OCI-LY7 (cell line): ENCODE data around the gene RBKS. TPM values are rescaled to one million over a fixed set of nuclear protein-coding genes. Genes with fewer than 3 reads are reported as not detected.

Experiments used
- BruUV-seq: library from RNA; stranded (reverse); fragments of 400-500 nt; replicated peaks from 2 replicates; lab custom pipeline; 2021; lab: Mats Ljungman, UMichigan
- CTCF ChIA-PET: fragments of 300-600 bp; sonication (Branson Sonifier 250); formaldehyde crosslinking; loops from one replicate; lab custom pipeline; 2022; ENCODE audit warnings: antibody characterized with exemption; ENCODE audit not compliant: unreplicated experiment; lab: Charles Lee
- POLR2A ChIA-PET: fragments of 300-600 bp; sonication (Branson Sonifier 250); formaldehyde crosslinking; loops from one replicate; lab custom pipeline; 2022; ENCODE audit warnings: antibody characterized with exemption; lab: Charles Lee
- DNase-seq: peaks from one replicate; pipeline ENCODE4 v3.0.0-alpha.2; 2015; ENCODE audit warnings: low spot score
- H2AFZ ChIP-seq: fragments of 200-600 bp; sonication (generic), shearing (Covaris generic); 2 replicates; pipeline ENCODE4 v1.6.1; 2014; ENCODE audit warnings: mild to moderate bottlenecking, antibody characterized with exemption, low read length, moderate library complexity
- H3K27ac ChIP-seq: fragments of 200-600 bp; sonication (generic); 2 replicates; pipeline ENCODE4 v1.5.1; 2014; ENCODE audit warnings: mixed run types, low read depth, mild to moderate bottlenecking, moderate library complexity, low read length, inconsistent platforms; ENCODE audit not compliant: poor library complexity, severe bottlenecking
- H3K36me3 ChIP-seq: fragments of 200-600 bp; sonication (generic); 2 replicates; pipeline ENCODE4 v1.6.1; 2014; ENCODE audit warnings: mild to moderate bottlenecking, antibody characterized with exemption, low read length, moderate library complexity, mixed read lengths; ENCODE audit not compliant: insufficient read depth
- H3K4me1 ChIP-seq: fragments of 200-600 bp; sonication (generic); 2 replicates; pipeline ENCODE4 v1.5.1; 2014; ENCODE audit warnings: mild to moderate bottlenecking, low read length; ENCODE audit not compliant: insufficient read depth, poor library complexity, severe bottlenecking
- H3K4me2 ChIP-seq: fragments of 200-600 bp; sonication (generic); 2 replicates; pipeline ENCODE4 v1.6.1; 2014; ENCODE audit warnings: mild to moderate bottlenecking, low read length
- H3K4me3 ChIP-seq: fragments of 200-600 bp; sonication (generic); 2 replicates; pipeline ENCODE4 v1.5.1; 2014; ENCODE audit warnings: mild to moderate bottlenecking, low read depth, low read length; ENCODE audit not compliant: poor library complexity, severe bottlenecking
- H3K79me2 ChIP-seq: fragments of 200-600 bp; sonication (generic); 2 replicates; pipeline ENCODE4 v1.6.1; 2016; ENCODE audit warnings: low read depth, mild to moderate bottlenecking, low read length, moderate library complexity, mixed read lengths; ENCODE audit not compliant: insufficient read depth
- H3K9me2 ChIP-seq: fragments of 200-600 bp; sonication (generic); 2 replicates; pipeline ENCODE4 v1.6.1; 2016; ENCODE audit warnings: mild to moderate bottlenecking, low read length, mixed read lengths; ENCODE audit not compliant: insufficient read depth
- H3K9me3 ChIP-seq: fragments of 200-600 bp; sonication (generic); 2 replicates; pipeline ENCODE4 v1.6.1; 2014; ENCODE audit warnings: mild to moderate bottlenecking, mixed run types, low read length, mixed read lengths
- H4K20me1 ChIP-seq: fragments of 200-600 bp; sonication (generic); 2 replicates; pipeline ENCODE4 v1.6.1; 2014; ENCODE audit warnings: mild to moderate bottlenecking, antibody characterized with exemption, low read length, moderate library complexity, mixed read lengths; ENCODE audit not compliant: insufficient read depth
- CTCF ChIP-seq: fragments of 200-600 bp; sonication (generic); conservative IDR thresholded peaks from 2 replicates; pipeline ENCODE4 v1.5.1; 2014; ENCODE audit warnings: mild to moderate bottlenecking, antibody characterized with exemption, low read length, moderate library complexity, mixed read lengths
- EZH2phosphoT487 ChIP-seq: fragments of 200-600 bp; sonication (generic); IDR thresholded peaks from 2 replicates; pipeline ENCODE4 v1.6.1; 2018; ENCODE audit warnings: low read depth, borderline replicate concordance, mild to moderate bottlenecking, mixed run types, antibody characterized with exemption, low read length, moderate library complexity, mixed read lengths
- intact Hi-C: fragments of 100-400 bp; cut with micrococcal nuclease; formaldehyde crosslinking; loops from one replicate; pipeline ENCODE4 v1.10.0; 2022; ENCODE audit not compliant: unreplicated experiment
- total RNA-seq, 2 experiments: library from RNA; depleted of rRNA in 1 of 2; stranded (reverse); fragments of >200 nt in 1 of 2; shearing (Covaris generic) in 1 of 2; gene quantifications; 2 replicates each; pipeline ENCODE4 v1.2.3, GENCODE V29; 2014 to 2022

The RBKS gene
- total RNA-seq, 2 experiments from 2014 or later, result 1.1 TPM

GRCh38 chr2:27795868-27796277, 94.3 kb downstream of the RBKS start:
- CTCF ChIA-PET, result no interaction called here
- no peaks in the 10 kb centered on the region for H3K4me1 ChIP-seq
- POLR2A ChIA-PET, result interaction anchor here (0.6 kb wide), 2 partner anchors 30 to 1374 kb away, joined by 3 to 4 read pairs; no protein-coding TSS in a partner anchor
- H3K79me2 ChIP-seq, result no peaks in the 10 kb centered on the region
- no peaks in the 10 kb centered on the region for H3K9me2 ChIP-seq
- no peak overlapping the region for H3K4me2 ChIP-seq
- DNase-seq, result no peak
- TF ChIP-seq EZH2phosphoT487, result no peak
- no peak for TF ChIP-seq CTCF
- H2AFZ ChIP-seq, result no peak overlapping the region
- no TSS peak for BruUV-seq
- intact Hi-C loops, result no loop called here
- no peak overlapping the region for H3K4me3 ChIP-seq
- no peaks in the 10 kb centered on the region for H3K36me3 ChIP-seq
- H3K27ac ChIP-seq, result no peak overlapping the region
- H3K9me3 ChIP-seq, result no peaks in the 10 kb centered on the region
- H4K20me1 ChIP-seq, result no peaks in the 10 kb centered on the region

GRCh38 chr2:27795093-27795834, 94.9 kb downstream of the RBKS start:
- POLR2A ChIA-PET, result interaction anchor here (0.6 kb wide), 2 partner anchors 31 to 1375 kb away, joined by 3 to 4 read pairs; no protein-coding TSS in a partner anchor
- H3K4me2 ChIP-seq, result no peak overlapping the region
- no peak overlapping the region for H3K4me3 ChIP-seq
- BruUV-seq, result no TSS peak
- H3K79me2 ChIP-seq, result no peaks in the 10 kb centered on the region
- H3K9me2 ChIP-seq, result no peaks in the 10 kb centered on the region
- CTCF ChIA-PET, result no interaction called here
- no peaks in the 10 kb centered on the region for H3K9me3 ChIP-seq
- no peak overlapping the region for H3K27ac ChIP-seq
- no peak overlapping the region for H2AFZ ChIP-seq
- no peaks in the 10 kb centered on the region for H3K36me3 ChIP-seq
- no peak for DNase-seq
- no peaks in the 10 kb centered on the region for H4K20me1 ChIP-seq
- TF ChIP-seq EZH2phosphoT487 (no peak), CTCF (no peak)
- intact Hi-C loops, result no loop called here
- no peaks in the 10 kb centered on the region for H3K4me1 ChIP-seq

DNA sequence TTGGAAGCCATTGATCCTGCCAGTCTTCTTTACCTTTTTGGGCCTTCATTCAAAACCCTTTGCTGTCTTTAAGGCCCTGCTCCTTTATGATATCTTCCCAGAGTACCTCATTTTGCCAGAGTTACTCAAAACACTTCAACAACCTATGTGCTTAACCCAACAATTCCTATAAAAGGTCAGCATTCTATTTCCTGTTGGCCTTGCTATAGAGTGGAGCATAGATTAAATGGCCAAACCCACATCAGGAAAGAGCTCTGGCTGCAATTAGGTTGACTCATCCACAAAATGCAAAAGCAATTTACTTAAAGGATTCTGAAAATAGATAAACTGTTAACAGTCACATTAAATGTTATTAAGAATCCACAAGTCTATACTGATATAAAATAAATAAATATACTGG, 97.4 kb downstream of the RBKS start:
- no peaks in the 10 kb centered on the region for H3K9me2 ChIP-seq
- H3K9me3 ChIP-seq, result no peaks in the 10 kb centered on the region
- H3K4me1 ChIP-seq, result no peaks in the 10 kb centered on the region
- H3K4me2 ChIP-seq, result no peak overlapping the region
- no peaks in the 10 kb centered on the region for H3K36me3 ChIP-seq
- H3K4me3 ChIP-seq, result no peak overlapping the region
- POLR2A ChIA-PET, result no interaction called here
- no peak for DNase-seq
- TF ChIP-seq CTCF (no peak), EZH2phosphoT487 (no peak)
- intact Hi-C loops, result no loop called here
- no peaks in the 10 kb centered on the region for H4K20me1 ChIP-seq
- no peak overlapping the region for H2AFZ ChIP-seq
- no peak overlapping the region for H3K27ac ChIP-seq
- BruUV-seq, result no TSS peak
- H3K79me2 ChIP-seq, result no peaks in the 10 kb centered on the region
- CTCF ChIA-PET, result no interaction called here
